ENCODE data around the gene GABRB3. TPM values are rescaled to one million over a fixed set of nuclear protein-coding genes. Genes with fewer than 3 reads are reported as not detected.

Gene GABRB3
- total and polyA plus RNA-seq, 4 donors, result 0.09 to 1.2 (median 0.50) TPM

DNA sequence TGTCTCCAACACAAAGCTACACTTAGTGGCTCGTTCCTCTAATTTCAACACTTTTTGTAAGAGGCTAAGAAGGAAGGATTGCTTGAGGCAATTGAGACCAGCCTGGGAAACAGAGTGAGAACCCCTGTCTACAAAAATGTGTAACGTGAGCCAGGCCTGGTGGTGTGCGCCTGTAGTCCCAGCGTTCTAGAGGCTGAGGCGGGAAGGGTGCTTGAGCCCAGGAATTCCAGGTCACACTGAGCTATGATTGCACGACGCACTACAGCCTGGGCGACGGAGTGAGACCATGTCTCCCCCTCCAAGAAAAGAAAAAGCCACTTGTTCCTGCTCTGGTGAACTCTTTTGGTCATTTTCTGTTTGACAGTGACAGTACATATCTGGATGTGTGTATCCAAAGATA lies 127.9 kb downstream of the GABRB3 start:
- DNase-seq (ENCODE audit: low spot score), result no peak
- Histone ChIP-seq H3K27me3 (ENCODE audit: control insufficient read depth in 4 of 4, insufficient read depth in 4 of 4, low read length in 3 of 4) (no peaks in the 10 kb centered on the region), H3K9ac (ENCODE audit: low read depth in 1 of 2, low read length in 2 of 2) (no peak overlapping the region), H3K4me1 (ENCODE audit: control insufficient read depth in 4 of 4, insufficient read depth in 4 of 4, low read length in 3 of 4) (no peaks in the 10 kb centered on the region), H3K27ac (ENCODE audit: low read depth in 1 of 2, low read length in 2 of 2) (no peak overlapping the region), H3K9me3 (ENCODE audit: control insufficient read depth in 4 of 4, low read length in 3 of 4) (peaks cover 0 to 3% (median 1%) of the 10 kb centered on the region in 4 donors), H3K36me3 (ENCODE audit: control insufficient read depth in 4 of 4, insufficient read depth in 3 of 4, low read depth in 1 of 4, low read length in 3 of 4) (no peaks in the 10 kb centered on the region), H3K4me3 (ENCODE audit: low read depth in 1 of 3, low read length in 3 of 3) (no peak overlapping the region)
- WGBS, result 85% methylated on average over 9 of the region's 9 CpGs
- TF ChIP-seq, protein P1, sequence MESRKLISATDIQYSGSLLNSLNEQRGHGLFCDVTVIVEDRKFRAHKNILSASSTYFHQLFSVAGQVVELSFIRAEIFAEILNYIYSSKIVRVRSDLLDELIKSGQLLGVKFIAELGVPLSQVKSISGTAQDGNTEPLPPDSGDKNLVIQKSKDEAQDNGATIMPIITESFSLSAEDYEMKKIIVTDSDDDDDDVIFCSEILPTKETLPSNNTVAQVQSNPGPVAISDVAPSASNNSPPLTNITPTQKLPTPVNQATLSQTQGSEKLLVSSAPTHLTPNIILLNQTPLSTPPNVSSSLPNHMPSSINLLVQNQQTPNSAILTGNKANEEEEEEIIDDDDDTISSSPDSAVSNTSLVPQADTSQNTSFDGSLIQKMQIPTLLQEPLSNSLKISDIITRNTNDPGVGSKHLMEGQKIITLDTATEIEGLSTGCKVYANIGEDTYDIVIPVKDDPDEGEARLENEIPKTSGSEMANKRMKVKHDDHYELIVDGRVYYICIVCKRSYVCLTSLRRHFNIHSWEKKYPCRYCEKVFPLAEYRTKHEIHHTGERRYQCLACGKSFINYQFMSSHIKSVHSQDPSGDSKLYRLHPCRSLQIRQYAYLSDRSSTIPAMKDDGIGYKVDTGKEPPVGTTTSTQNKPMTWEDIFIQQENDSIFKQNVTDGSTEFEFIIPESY (IDR thresholded peaks at IDR 0.05), result no peak
- TF ChIP-seq NR2F2 (IDR thresholded peaks at IDR 0.05), result no peak

DNA sequence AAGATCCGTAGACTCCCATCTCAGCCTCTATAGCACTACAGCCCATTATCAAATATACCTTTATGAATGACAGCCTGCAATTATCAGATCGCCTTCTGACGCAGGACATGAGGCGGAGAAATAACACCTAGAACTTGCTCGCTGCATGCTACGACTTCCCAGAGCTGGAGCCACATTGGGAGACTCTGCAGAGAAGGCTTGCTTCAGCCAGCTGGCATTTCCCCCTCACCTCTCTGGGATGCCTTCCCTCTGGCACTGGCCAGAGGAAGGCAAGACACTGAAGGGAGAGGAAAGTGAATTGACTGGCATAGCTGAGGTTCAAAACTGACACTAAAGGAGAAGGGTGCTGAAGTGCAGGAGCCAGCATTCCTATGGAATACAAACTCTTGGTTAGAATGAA lies 131.7 kb downstream of the GABRB3 start:
- Histone ChIP-seq H3K4me3 (ENCODE audit: low read depth in 1 of 3, low read length in 3 of 3) (no peak overlapping the region), H3K9me3 (ENCODE audit: control insufficient read depth in 4 of 4, low read length in 3 of 4) (no peaks in the 10 kb centered on the region), H3K27ac (ENCODE audit: low read depth in 1 of 2, low read length in 2 of 2) (no peak overlapping the region), H3K27me3 (ENCODE audit: control insufficient read depth in 4 of 4, insufficient read depth in 4 of 4, low read length in 3 of 4) (no peaks in the 10 kb centered on the region), H3K9ac (ENCODE audit: low read depth in 1 of 2, low read length in 2 of 2) (no peak overlapping the region), H3K4me1 (ENCODE audit: control insufficient read depth in 4 of 4, insufficient read depth in 4 of 4, low read length in 3 of 4) (no peaks in the 10 kb centered on the region), H3K36me3 (ENCODE audit: control insufficient read depth in 4 of 4, insufficient read depth in 3 of 4, low read depth in 1 of 4, low read length in 3 of 4) (no peaks in the 10 kb centered on the region)
- DNase-seq (ENCODE audit: low spot score), result no peak
- TF ChIP-seq TAF1 (conservative IDR thresholded peaks at IDR 0.05) (no peak), GABPA (IDR thresholded peaks at IDR 0.05 in 1 of 2, conservative IDR thresholded peaks at IDR 0.05 in 1 of 2) (no peak), HNF4G (IDR thresholded peaks at IDR 0.05) (no peak), NR2F2 (IDR thresholded peaks at IDR 0.05) (no peak), FOXA1 (IDR thresholded peaks at IDR 0.05) (no peak), SP1 (IDR thresholded peaks at IDR 0.05) (no peak), RAD21 (IDR thresholded peaks at IDR 0.05) (no peak), JUND (IDR thresholded peaks at IDR 0.05) (no peak), HNF4A (conservative IDR thresholded peaks at IDR 0.05) (no peak), RXRA (IDR thresholded peaks at IDR 0.05) (no peak), YY1 (IDR thresholded peaks at IDR 0.05) (no peak)
- TF ChIP-seq, protein P2, sequence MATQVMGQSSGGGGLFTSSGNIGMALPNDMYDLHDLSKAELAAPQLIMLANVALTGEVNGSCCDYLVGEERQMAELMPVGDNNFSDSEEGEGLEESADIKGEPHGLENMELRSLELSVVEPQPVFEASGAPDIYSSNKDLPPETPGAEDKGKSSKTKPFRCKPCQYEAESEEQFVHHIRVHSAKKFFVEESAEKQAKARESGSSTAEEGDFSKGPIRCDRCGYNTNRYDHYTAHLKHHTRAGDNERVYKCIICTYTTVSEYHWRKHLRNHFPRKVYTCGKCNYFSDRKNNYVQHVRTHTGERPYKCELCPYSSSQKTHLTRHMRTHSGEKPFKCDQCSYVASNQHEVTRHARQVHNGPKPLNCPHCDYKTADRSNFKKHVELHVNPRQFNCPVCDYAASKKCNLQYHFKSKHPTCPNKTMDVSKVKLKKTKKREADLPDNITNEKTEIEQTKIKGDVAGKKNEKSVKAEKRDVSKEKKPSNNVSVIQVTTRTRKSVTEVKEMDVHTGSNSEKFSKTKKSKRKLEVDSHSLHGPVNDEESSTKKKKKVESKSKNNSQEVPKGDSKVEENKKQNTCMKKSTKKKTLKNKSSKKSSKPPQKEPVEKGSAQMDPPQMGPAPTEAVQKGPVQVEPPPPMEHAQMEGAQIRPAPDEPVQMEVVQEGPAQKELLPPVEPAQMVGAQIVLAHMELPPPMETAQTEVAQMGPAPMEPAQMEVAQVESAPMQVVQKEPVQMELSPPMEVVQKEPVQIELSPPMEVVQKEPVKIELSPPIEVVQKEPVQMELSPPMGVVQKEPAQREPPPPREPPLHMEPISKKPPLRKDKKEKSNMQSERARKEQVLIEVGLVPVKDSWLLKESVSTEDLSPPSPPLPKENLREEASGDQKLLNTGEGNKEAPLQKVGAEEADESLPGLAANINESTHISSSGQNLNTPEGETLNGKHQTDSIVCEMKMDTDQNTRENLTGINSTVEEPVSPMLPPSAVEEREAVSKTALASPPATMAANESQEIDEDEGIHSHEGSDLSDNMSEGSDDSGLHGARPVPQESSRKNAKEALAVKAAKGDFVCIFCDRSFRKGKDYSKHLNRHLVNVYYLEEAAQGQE (IDR thresholded peaks at IDR 0.05), result no peak
- TF ChIP-seq, protein P1 (IDR thresholded peaks at IDR 0.05), result no peak
- TF ChIP-seq, protein P3, sequence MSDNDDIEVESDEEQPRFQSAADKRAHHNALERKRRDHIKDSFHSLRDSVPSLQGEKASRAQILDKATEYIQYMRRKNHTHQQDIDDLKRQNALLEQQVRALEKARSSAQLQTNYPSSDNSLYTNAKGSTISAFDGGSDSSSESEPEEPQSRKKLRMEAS (IDR thresholded peaks at IDR 0.05), result no peak
- TF ChIP-seq, protein P4, sequence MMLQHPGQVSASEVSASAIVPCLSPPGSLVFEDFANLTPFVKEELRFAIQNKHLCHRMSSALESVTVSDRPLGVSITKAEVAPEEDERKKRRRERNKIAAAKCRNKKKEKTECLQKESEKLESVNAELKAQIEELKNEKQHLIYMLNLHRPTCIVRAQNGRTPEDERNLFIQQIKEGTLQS (IDR thresholded peaks at IDR 0.05), result no peak
- TF ChIP-seq, protein P5, sequence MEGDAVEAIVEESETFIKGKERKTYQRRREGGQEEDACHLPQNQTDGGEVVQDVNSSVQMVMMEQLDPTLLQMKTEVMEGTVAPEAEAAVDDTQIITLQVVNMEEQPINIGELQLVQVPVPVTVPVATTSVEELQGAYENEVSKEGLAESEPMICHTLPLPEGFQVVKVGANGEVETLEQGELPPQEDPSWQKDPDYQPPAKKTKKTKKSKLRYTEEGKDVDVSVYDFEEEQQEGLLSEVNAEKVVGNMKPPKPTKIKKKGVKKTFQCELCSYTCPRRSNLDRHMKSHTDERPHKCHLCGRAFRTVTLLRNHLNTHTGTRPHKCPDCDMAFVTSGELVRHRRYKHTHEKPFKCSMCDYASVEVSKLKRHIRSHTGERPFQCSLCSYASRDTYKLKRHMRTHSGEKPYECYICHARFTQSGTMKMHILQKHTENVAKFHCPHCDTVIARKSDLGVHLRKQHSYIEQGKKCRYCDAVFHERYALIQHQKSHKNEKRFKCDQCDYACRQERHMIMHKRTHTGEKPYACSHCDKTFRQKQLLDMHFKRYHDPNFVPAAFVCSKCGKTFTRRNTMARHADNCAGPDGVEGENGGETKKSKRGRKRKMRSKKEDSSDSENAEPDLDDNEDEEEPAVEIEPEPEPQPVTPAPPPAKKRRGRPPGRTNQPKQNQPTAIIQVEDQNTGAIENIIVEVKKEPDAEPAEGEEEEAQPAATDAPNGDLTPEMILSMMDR (IDR thresholded peaks at IDR 0.05; ENCODE audit: low read depth, low read length, missing input control), result no peak
- 85% methylated on average over 6 of the region's 6 CpGs for WGBS
